IMR-90 (cell line): ENCODE data around the gene ZNF486.
"Not testable (repeated sequence)": the region's sequence is repeated elsewhere in the genome, so short reads cannot be mapped to it uniquely, and the experiment has no call there.

ENCODE experiments used
- CHD1 ChIP-seq: IDR thresholded peaks from 2 replicates; pipeline ENCODE4 v1.6.1; 2012; ENCODE audit warnings: low read depth, low read length, improper control_type of control experiment
- CTCF ChIP-seq: conservative IDR thresholded peaks from 2 replicates; pipeline ENCODE4 v1.5.1; 2012; ENCODE audit warnings: mild to moderate bottlenecking, low read depth, low read length, improper control_type of control experiment
- ELK1 ChIP-seq: fragments of 150-350 bp; IDR thresholded peaks from 2 replicates; pipeline ENCODE4 v1.6.1; 2016; ENCODE audit warnings: low read depth, mild to moderate bottlenecking, low read length, moderate library complexity, borderline replicate concordance
- MXI1 ChIP-seq: IDR thresholded peaks from 2 replicates; pipeline ENCODE4 v1.6.1; 2012; ENCODE audit warnings: low read depth, mild to moderate bottlenecking, low read length, moderate library complexity, borderline replicate concordance
- POLR2A ChIP-seq: IDR thresholded peaks from 2 replicates; pipeline ENCODE4 v1.6.1; 2012; ENCODE audit warnings: mild to moderate bottlenecking, low read depth, low read length
- RAD21 ChIP-seq: IDR thresholded peaks from 2 replicates; pipeline ENCODE4 v1.6.1; 2012; ENCODE audit warnings: low read length, improper control_type of control experiment

GRCh38 chr19:20175848-20176247, 8.8 kb downstream of the ZNF486 start:
- TF ChIP-seq CTCF, CHD1, POLR2A, RAD21, ELK1, MXI1: not testable (repeated sequence)
